ENCODE measurements around the gene NEK11.

GRCh38 chr3:131338948-131339640, 312.4 kb downstream of the NEK11 start:
- TF ChIP-seq L3MBTL2 (conservative IDR thresholded peaks at IDR 0.05) (no peak), TARDBP (IDR thresholded peaks at IDR 0.05) (no peak), SP1 (IDR thresholded peaks at IDR 0.05) (no peak), SUZ12 (IDR thresholded peaks at IDR 0.05) (no peak), FOXK2 (IDR thresholded peaks at IDR 0.05) (no peak), HDGF (IDR thresholded peaks at IDR 0.05; ENCODE audit: borderline replicate concordance) (no peak), FOXM1 (IDR thresholded peaks at IDR 0.05; ENCODE audit: borderline replicate concordance) (no peak)

All from HEK293T (cell line).